HG03460 (cell line): ENCODE results near the gene CDC37.
"Not testable (repeated sequence)": the region's sequence is repeated elsewhere in the genome, so short reads cannot be mapped to it uniquely, and the experiment has no call there.

Experiments used
- ATAC-seq: cut with Tn5 transposase; IDR thresholded peaks from one replicate; pipeline ENCODE4 v1.9.1; 2021; ENCODE audit not compliant: unreplicated experiment

The CDC37 gene

DNA sequence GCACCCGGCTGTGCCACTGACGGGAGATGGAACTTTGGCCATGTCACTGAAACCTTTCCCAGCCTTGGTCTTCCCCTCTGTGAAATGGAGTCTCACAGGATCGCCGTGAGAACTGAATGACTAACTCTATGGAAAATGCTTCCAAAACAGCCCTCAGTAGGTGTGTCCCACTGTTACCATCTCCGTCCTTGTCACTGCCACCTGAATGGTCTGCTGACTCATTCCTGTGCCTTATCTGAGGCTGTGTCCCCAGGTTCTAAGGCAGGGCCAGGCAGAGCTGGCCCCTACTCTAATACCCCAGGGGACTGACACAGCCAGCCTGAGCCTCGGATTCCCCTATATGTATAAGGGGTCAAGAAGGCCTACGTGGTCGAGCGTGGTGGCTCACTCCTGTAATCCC is 4.5 kb downstream of the CDC37 start:
- no peak for ATAC-seq

DNA sequence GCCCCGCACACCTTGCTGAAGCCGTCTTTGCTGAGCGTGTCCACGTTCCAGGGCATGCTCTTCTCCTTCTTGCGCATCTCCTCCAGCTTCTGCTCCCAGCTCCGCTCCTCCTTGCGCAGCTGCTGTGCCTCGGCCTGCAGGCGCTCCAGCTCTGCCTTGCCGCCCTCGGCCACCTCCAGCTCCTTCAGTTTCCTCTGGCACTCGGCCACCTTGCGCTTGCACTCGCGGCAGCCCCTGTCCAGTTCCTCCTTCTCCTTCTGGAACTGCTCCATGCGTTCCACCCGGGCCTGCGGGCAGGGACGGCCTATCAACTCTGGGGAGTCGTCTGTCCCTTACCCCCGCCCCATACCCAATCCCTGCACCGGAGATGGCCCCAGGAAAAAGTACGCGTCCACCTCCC is 7.4 kb downstream of the CDC37 start:
- no peak for ATAC-seq

DNA sequence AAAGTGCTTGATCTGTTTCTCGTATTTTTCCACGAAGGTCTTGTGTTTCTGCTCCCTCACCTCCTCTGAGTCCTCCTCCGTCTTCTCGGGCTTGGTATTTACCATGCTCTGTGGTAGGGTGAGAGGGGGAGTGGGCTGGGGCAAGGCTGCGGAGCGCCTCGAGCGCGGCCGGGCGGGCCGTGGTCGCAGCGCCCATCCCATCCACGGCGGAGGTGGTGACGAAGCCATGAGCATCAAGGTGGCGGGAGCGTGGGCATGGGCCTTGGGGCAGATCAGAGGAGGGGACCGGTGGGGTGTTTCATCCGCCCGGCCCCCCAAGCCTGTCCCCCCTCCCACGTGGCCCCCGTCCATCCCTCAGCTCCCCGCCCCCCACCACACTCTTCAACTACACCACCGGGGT is 7.9 kb downstream of the CDC37 start:
- ATAC-seq = no peak

DNA sequence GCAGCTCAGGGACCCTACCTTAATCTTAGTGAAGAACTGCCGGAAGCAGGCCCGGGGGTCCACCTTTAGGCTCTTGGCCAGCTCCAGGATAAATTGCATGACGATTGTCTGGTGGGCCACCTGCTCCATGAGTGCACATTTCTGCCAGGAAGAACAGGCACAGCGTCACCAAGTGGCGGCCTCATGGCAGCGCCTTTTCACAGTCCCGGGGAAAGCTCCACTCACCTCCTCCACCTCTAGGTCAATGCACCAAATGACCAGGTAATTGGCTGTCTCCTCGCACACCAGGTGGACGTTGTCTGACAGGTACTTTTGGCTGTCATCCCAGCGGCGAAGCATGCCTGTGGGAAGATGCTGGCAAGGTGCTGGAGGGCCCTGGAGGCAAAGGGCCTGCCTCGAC is 8.3 kb downstream of the CDC37 start:
- ATAC-seq = no peak

DNA sequence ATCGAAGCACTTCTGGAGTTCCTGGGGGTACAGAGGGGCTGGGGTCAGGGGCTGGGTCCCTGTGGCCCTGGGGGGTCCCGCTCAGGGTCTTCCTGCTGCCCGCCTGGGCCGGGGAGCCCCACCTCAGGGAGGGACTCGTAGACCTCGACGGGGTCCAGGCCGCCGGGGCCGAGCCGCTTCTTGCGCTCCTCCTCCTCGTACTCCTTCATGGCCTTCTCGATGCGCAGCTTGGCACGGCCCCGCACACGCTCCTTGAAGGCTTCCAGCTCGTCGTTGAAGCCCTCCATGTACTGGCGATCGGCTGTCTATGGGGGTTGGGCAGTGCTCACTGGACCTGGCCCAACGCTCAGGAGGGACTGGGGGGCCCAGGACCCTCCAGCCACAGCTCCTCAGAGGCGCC is 10.2 kb downstream of the CDC37 start:
- ATAC-seq = no peak

DNA sequence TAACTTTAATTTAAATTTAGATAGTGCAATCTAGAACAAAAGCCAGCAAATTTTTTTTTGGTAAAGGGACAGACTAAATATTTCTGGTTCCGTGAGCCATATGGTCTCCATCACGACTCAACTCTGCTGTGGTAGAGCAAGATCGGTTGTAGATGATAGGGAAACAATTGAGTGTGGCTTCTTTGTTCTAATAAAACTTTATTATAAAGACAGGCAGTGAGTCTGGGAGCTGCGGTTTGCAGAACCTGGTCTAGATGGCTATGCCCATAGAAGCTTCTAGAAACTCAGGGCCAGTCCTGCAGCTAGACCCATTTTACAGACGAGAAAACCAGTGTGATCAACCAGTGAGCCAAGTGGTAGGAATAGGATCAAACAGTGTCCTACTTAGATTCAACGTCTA is 11.2 kb downstream of the CDC37 start:
- ATAC-seq = no peak

DNA sequence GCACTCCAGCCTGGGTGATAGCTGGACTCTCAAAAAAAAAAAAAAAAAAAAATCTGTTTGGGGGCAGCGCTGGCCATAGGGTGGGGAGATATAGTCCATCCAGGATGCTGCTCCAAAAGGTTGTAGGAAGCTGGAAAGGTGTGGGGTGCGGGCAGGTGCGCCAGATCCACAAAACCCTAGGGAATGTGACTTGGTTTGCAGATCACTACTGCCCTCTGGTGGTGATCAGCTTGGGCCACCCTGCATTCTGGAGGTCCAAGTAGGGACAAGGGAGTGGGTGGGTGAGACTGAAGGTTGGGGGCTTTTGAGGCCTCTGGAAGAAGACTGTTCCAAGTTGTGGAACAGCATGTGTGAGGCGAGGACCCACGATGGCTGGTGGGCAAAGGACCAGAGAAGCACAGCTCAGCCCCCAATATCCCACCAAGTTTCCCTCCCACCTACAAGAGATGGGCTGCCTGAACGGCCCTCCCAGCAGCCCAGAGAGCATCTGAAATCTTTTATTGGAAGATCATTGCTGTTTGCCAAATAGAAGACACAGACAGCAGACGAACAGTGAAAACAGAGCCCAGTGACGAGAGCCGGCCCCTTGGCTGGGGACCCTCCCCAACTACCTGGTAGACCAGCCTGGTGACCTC is 12.6 kb downstream of the CDC37 start:
- ATAC-seq = no peak

DNA sequence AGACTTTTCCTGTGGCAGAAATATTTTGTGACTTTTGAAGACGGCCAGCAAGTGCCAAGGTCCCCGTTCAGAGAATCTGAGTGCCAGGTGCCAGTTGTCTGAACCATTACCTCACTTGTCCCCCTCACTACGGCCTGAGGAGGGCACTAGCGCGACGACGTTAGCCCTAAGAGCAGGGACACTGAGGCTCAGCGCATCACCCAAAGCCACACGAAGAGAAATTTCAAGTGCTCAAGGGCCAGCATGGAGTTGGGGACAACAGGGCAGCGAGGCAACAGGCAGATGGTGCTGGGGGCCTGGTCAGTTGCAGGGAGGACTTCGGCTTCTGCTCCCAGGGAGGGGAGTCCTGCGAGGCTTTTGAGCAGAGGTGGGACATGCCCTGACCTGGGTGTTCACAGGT is 13.5 kb downstream of the CDC37 start:
- no peak for ATAC-seq

DNA sequence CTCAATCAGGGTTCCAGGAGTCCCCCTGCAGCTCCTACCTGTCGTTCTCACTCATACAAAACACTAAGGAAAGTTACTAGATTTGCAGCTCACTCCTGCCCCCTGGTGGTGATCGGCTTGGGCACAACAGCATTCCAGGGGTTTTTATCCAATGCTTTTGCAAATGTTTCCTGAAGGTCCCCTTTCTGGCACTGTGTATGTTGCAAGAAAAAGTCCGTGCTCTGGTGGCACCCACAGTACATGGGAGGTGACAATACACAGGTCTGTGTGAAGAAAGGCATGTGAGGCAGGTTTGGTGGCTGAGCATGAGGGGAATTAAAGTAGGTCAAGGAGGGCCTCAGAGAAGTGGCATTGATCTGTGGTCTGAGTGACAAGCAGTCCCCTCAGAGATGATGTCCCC is 14.4 kb downstream of the CDC37 start:
- no peak for ATAC-seq

DNA sequence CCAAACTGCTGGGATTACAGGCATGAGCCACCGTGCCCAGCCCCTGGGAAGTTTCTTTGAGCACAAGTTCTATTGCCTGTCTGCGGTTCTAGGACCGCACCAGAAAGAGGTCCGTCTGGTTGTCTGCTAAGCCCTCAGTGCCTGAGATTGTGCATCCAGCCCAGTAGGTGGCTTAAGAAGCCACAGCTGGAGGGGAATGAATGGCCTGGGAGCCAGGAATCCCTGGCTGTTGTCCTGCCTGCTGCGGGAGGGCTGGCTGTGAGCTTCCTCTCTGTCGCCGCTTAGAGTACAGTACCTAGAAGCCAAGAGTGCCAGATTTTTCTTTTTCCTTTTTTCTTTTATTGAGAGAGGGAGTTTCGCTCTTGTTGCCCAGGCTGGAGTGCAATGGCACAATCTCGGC is 18.8 kb downstream of the CDC37 start:
- ATAC-seq = no peak

DNA sequence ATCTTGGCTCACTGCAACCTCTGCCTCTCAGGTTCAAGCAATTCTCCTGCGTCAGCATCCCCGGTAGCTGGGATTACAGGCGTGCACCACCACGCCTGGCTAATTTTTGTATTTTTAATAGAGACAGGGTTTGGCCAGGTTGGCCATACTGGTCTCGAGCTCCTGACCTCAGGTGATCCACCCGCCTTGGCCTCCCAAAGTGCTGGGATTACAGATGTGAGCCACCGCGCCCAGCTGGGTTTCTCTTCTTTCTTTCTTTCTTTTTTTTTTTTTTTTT is 20.2 kb downstream of the CDC37 start:
- ATAC-seq = not testable (repeated sequence)

DNA sequence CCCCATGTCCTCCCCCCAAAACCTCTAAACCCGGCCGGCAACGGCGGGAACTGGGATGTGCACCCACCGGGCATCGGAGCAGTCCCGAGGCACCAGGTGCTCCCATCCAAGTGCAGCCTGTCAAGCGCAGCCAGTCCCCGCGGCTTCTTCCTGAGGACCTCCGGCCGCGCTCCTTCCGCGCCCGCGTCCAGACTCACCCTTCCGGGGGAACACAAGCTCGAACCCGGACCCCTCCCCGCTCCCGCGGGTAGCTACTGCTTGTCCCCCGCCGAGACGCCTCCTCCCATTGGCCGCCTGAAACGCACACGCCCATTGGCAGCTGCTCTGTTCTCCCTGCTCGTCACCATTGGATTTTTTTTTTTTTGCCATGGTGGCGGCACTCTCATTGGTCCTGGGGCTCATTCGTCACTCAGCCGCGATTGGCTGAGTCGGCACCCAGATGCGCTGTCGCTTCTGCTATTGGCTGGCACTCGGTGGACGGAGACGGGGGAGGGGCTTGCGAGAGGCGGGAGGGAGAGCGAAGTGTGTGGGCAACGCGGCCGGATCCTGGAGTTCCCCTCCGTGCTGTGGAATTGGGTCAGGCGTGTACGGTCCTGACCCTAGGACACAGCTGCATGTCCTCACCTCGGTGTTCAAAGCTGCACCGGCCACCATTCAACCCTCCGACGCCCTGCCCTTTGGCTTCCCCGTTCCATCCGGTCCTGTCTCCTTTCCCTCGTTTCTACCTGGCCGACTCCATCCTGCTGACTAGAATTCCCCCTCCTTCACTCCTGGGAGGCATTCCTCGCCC is 22.8 kb downstream of the CDC37 start, which contains the start of gene TYK2:
TYK2 (minus strand) TSS at position 260 of the 790 bp plus-strand sequence. CDS start 2,166 bp downstream, outside the sequence.
- ATAC-seq = peak; percentile 86

DNA sequence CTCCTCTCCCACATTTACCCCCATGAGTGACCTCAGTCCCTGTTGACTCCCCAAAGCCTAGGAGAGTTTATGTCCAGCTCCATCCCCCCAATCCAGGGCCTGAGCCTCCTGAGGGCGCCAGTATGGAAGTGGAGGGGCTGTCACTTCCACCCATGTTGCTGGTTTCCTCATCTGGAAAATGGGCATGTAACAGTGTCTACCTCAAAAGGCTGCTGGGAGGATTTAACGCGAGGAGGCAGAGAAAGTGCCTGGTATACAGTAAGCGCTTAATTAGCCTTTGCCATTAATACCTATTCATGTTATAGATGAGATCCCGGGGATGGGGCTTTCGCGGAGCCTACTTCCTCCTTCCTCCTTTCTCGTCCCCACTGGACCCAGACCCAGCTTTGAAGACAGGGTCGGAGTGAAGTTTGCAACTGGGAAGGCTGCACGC is 23.4 kb downstream of the CDC37 start:
- no peak for ATAC-seq

DNA sequence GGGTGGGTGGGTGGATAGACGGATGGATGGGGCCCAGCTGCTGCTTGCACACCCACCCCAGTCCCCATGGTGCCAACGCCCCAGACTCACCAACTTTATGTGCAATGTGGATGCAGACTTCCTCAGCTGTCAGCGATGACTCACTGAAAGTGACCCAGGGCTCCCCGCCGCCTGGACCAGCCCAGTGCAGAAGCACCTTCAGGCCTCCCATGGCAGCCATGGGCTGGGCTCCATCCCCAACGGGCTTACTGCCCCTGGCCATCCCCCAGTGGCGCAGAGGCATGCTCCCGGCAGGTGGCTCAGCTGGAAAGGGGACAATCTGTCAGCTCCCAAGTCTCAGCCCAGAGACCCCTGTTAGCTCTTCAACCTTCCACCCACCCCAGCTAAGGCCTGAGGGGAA is 25.2 kb downstream of the CDC37 start:
- no peak for ATAC-seq

DNA sequence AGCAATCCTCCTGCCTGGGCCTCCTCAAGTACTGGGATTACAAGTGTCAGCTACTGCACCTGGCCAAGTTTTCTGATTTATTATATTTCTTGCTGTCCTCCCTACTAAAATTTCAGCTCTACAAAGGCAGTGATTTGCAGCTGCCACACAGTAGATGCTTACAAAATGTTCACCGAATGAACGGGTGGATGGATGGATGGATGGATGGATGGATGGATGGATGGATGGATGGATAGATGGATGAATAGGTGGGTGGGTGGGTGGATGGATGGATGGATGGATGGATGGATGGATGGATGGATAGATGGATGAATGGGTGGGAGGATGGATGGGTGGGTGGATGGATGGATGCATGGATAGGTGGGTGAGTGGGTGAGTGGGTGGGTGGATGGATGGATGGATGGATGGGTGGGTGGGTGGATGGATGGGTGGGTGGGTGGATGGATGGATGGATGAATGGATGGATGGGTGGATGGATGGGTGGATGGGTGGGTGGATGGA is 26.2 kb downstream of the CDC37 start:
- not testable (repeated sequence) for ATAC-seq

DNA sequence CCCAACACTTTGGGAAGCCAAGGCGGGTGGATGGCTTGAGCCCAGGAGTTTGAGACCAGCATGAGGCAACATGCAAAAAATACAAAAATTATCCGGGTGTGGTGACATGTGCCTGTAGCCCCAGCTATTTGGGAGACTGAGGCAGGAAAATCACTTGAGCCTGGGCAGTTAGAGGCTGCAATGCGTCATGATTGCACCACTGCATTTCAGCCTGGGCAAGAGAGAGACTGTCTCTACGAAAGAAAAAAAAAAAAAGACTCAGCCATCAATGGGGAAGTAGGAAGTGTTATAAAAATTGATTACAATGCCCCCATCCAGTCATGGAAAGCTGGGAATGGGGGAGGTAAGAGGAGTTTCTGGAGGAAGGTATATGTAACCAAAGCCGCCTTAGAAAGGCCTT is 28.4 kb downstream of the CDC37 start:
- ATAC-seq = no peak

DNA sequence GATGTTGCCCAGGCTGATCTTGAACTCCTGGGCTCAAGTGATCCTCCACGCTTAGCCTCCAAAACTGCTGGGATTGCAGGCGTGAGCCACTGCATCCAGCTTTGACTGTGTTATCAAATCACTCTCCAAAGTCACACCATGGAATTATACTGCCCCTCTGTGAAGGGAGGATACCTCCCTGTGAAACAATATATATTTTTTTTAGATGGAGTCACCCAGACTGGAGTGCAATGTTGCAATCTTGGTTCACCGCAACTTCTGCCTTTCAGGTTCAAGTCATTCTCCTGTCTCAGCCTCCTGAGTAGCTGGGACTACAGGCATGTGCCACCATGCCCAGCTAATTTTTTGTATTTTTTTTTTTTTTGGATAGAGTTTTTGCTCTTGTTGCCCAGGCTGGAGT is 30.7 kb downstream of the CDC37 start:
- no peak for ATAC-seq

DNA sequence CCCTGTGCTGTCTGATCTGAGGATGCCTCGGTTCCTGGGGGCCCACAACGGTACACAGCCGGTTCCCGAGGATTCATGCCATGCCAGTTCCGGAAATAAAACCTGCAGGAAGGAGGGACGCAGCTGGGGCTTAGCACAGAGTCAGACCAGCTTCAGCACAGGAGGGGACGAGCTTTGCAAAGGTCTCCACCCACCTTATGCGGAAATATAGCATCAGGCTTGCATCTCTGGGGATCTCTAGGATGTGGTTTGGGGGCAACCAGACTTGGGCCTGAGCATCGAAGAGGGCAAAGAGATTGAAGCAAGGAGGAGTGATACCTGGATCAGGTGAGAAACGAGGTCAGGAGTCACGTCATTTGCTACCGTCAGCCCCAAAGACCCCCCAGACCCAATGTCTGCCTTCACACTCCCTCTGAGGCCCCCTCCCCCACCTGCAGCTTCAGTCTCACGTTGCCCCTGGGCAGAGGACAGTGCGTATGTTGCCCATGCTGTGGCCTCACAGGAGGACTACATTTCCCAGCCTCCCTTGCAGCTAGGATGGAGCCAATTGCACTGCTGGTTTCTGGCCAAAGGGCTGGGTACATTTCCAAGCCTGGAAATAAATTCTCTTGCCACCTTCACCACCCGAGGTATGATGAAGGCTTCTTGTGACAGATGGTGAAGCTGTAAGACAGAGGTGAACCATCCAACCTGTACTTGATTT is 35.1 kb downstream of the CDC37 start:
- no peak for ATAC-seq

DNA sequence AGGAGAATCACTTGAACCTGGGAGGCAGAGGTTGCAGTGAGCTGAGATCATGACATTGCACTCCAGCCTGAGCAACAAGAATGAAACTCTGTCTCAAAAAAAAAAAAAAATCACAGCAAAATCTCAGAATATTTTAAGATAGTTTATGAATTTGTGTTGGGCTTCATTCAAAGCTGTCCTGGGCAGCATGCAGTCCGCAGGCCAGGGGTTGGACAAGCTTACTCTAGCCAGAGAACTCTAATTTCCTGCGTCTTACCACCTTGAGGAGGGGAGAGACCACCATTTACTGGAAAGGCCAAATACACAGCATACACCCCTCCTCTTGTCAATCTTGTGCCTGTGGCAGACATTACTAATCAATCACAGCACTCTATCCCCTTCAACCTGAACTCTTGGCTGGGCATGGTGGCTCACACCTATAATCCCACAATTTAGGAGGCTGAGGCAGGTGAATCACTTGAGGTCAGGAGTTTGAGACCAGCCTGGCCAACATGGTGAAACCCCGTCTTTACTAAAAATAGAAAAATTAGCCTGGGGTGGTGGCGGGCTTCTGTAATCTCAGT is 36.3 kb downstream of the CDC37 start:
- ATAC-seq = not testable (repeated sequence)

DNA sequence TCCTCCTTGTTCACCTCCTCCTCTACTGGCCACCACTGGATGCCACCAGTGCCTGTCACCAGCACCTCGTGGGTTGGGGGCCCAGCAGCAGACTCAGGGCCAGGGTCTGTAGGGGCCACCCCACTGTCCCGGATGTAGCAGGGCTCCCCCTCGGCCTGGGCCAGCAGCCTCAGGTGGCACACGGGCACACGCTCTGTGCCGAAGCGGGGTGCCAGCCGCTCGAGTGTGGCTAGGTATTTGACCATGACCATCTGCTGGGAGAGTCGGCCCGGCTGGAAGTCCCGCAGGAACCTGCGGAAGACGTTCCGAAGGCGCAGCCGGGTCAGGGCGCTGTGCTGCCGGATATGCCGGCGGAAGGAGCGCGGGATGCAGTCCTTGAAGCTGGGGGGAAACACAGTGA is 37.8 kb downstream of the CDC37 start:
- ATAC-seq = no peak

DNA sequence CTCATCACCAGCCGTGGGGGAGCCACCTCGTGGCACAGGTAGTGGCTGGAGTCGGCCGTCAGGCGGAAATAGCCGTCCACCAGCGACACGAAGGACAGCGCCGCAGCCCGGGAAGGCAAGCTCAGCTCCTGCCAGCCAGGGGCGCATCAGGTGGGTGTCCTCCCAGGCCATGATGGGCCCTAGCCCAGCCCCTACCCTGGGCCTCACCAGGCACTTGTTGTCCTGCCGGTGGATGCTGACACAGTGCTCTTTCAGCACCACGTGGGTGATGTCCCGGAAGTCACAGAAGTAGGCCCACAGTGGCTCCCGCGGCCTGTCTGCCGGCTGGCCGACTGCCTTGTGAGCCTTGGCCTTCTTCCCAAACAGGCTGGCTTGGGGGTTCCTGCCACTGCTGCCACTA is 38.7 kb downstream of the CDC37 start:
- no peak for ATAC-seq

DNA sequence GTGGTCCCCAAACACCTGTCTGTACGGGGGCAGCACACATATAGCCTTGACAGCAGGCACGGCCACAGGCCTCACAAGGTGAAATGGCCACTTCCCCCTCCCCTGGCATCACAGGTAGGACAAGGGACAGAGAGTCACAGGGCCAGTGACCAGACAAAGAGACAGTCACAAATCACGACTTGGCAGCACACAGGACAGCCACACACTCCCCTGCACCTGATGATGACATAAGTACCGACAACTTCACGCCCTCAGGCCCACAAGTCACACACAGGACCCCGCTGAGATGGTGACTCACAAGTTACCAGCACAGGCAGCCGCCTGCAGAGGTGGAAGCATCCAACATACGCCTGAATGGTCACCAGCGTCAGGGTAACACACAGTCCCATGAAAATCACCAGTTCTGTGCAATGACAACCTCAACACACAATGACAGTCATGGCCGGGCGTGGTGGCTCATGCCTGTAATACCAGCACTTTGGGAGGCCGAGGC is 39.5 kb downstream of the CDC37 start:
- no peak for ATAC-seq
